Measurements from ENCODE around the gene PPP2CA. TPM values are rescaled to one million over a fixed set of nuclear protein-coding genes. Genes with fewer than 3 reads are reported as not detected.
A peak's percentile ranks its signal among the peaks of the same experiment; 100 is the strongest.

Gene PPP2CA
- total and polyA plus RNA-seq, 9 of the 15 experiments (the other 6 are each of a cell fraction or from before 2014, with no cell fraction given), result 23.0 to 257 (median 109) TPM

DNA sequence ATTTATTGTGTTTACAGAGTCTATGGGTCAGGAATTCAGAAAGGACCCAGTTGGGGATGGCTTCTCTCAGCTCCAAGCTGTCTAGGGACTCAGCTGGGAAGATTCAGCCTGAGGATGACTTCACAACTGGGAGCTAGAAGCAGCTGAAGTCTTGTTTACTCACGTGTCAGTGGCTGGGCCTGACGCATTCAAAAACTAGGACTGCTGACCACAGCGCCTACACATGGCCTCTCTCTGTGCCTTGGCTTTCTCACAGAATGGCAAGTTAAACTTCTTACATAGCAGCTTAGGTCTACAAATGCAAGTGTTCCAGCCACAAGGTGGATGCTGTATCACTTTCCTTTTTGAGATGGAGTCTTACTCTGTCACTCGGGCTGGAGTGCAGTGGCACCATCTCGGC, 16.3 kb upstream of the PPP2CA start (continued):
- TF ChIP-seq, protein P1, sequence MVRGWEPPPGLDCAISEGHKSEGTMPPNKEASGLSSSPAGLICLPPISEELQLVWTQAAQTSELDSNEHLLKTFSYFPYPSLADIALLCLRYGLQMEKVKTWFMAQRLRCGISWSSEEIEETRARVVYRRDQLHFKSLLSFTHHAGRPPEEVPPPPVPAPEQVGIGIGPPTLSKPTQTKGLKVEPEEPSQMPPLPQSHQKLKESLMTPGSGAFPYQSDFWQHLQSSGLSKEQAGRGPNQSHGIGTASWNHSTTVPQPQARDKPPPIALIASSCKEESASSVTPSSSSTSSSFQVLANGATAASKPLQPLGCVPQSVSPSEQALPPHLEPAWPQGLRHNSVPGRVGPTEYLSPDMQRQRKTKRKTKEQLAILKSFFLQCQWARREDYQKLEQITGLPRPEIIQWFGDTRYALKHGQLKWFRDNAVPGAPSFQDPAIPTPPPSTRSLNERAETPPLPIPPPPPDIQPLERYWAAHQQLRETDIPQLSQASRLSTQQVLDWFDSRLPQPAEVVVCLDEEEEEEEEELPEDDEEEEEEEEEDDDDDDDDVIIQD (CRISPR knock-in tag; IDR thresholded peaks at IDR 0.05), result no peak
- TF ChIP-seq NEUROD1 (IDR thresholded peaks at IDR 0.05; ENCODE audit: borderline replicate concordance, low read depth, low read length, partially characterized antibody) (no peak), ZBTB7A (IDR thresholded peaks at IDR 0.05; ENCODE audit: borderline replicate concordance, control insufficient read depth, low read depth, low read length) (no peak), EZH2 (IDR thresholded peaks at IDR 0.05; ENCODE audit: borderline replicate concordance, low read depth, low read length) (no peak), SMARCA4 (IDR thresholded peaks at IDR 0.05) (no peak), CTBP1 (IDR thresholded peaks at IDR 0.05; ENCODE audit: borderline replicate concordance) (0 out of 2 replicates have a peak, but pooled peaks have one; percentile 18), MCM3 (IDR thresholded peaks at IDR 0.05) (no peak)
- TF ChIP-seq, protein P2, sequence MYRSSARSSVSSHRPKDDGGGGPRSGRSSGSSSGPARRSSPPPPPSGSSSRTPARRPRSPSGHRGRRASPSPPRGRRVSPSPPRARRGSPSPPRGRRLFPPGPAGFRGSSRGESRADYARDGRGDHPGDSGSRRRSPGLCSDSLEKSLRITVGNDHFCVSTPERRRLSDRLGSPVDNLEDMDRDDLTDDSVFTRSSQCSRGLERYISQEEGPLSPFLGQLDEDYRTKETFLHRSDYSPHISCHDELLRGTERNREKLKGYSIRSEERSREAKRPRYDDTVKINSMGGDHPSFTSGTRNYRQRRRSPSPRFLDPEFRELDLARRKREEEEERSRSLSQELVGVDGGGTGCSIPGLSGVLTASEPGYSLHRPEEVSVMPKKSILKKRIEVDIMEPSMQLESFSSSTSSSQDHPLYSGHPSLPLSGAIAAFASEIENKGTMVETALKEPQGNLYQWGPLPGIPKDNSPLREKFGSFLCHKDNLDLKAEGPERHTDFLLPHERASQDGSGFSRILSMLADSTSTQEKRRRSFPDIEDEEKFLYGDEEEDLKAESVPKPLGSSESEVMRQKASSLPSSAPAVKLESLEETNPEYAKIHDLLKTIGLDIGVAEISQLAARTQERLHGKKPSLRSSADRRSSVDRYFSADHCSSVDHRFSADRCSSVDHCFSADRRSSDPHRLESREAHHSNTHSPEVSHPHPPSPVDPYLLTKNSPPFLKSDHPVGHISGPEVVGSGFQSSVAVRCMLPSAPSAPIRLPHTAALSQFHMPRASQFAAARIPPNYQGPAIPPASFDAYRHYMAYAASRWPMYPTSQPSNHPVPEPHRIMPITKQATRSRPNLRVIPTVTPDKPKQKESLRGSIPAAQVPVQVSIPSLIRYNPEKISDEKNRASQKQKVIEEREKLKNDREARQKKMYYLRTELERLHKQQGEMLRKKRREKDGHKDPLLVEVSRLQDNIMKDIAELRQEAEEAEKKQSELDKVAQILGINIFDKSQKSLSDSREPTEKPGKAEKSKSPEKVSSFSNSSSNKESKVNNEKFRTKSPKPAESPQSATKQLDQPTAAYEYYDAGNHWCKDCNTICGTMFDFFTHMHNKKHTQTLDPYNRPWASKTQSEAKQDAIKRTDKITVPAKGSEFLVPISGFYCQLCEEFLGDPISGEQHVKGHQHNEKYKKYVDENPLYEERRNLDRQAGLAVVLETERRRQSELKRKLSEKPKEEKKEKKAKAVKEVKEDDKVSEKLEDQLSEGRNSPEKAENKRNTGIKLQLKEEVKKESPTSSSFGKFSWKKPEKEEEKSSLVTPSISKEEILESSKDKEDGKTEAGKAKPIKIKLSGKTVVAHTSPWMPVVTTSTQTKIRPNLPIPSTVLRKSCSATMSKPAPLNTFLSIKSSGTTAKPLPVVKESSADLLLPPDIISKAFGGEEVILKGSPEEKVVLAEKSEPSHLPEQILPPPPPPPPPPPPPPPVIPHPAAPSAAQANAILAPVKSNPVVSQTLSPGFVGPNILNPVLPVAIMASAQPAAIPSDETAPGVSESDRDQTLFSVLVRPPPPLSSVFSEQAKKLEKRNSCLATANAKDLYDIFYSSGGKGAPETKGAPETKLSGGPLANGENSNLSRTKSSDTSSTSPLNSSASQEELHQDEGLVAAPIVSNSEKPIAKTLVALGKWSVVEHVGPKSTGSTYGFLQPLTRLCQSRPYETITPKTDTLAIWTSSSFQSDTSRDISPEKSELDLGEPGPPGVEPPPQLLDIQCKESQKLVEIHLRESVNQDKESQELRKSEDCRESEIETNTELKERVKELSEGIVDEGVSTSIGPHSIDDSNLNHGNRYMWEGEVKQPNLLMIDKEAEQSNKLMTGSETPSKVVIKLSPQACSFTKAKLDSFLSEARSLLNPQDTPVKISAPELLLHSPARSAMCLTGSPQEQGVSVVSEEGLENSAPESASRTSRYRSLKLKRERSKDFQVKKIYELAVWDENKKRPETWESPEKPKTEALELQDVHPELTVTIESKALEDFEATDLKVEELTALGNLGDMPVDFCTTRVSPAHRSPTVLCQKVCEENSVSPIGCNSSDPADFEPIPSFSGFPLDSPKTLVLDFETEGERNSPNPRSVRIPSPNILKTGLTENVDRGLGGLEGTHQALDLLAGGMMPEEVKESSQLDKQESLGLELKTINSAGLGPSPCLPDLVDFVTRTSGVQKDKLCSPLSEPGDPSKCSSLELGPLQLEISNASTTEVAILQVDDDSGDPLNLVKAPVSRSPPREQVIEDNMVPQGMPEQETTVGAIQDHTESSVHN (IDR thresholded peaks at IDR 0.05; ENCODE audit: borderline replicate concordance in 1 of 2, low read depth in 1 of 2), result peak in 1 of 2 experiments; percentile 95; a peak in 2 of 4 replicates
- TF ChIP-seq, protein P3, sequence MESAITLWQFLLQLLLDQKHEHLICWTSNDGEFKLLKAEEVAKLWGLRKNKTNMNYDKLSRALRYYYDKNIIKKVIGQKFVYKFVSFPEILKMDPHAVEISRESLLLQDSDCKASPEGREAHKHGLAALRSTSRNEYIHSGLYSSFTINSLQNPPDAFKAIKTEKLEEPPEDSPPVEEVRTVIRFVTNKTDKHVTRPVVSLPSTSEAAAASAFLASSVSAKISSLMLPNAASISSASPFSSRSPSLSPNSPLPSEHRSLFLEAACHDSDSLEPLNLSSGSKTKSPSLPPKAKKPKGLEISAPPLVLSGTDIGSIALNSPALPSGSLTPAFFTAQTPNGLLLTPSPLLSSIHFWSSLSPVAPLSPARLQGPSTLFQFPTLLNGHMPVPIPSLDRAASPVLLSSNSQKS (CRISPR knock-in tag; IDR thresholded peaks at IDR 0.05), result no peak
- TF ChIP-seq, protein P4, sequence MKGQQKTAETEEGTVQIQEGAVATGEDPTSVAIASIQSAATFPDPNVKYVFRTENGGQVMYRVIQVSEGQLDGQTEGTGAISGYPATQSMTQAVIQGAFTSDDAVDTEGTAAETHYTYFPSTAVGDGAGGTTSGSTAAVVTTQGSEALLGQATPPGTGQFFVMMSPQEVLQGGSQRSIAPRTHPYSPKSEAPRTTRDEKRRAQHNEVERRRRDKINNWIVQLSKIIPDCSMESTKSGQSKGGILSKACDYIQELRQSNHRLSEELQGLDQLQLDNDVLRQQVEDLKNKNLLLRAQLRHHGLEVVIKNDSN (CRISPR knock-in tag; IDR thresholded peaks at IDR 0.05), result peak; percentile 47

Data from K562 (cell line).